HUES64 (cell line): ENCODE results near the gene MUC16. TPM values are rescaled to one million over a fixed set of nuclear protein-coding genes. Genes with fewer than 3 reads are reported as not detected.
"Not testable (repeated sequence)": the region's sequence is repeated elsewhere in the genome, so short reads cannot be mapped to it uniquely, and the experiment has no call there.

Source experiments
- H3K27ac ChIP-seq: 2 replicates; pipeline ENCODE4 v1.7.0; 2013; ENCODE audit warnings: low read depth, low read length, inconsistent platforms
- H3K27me3 ChIP-seq: 2 replicates; pipeline ENCODE4 v1.6.1; 2013; ENCODE audit warnings: mild to moderate bottlenecking, low read length; ENCODE audit not compliant: insufficient read depth
- H3K36me3 ChIP-seq: 2 replicates; pipeline ENCODE4 v1.6.1; 2013; ENCODE audit warnings: mild to moderate bottlenecking, low read length; ENCODE audit not compliant: insufficient read depth
- H3K4me1 ChIP-seq: 2 replicates; pipeline ENCODE4 v1.6.1; 2013; ENCODE audit warnings: mild to moderate bottlenecking, low read length, moderate library complexity; ENCODE audit not compliant: insufficient read depth
- H3K4me3 ChIP-seq: 2 replicates; pipeline ENCODE4 v1.5.1; 2013; ENCODE audit warnings: mild to moderate bottlenecking, low read length, moderate library complexity
- H3K9ac ChIP-seq: 2 replicates; pipeline ENCODE4 v1.6.1; 2013; ENCODE audit warnings: mild to moderate bottlenecking, low read depth, low read length
- H3K9me3 ChIP-seq: 2 replicates; pipeline ENCODE4 v1.6.1; 2013; ENCODE audit warnings: low read depth, low read length; ENCODE audit not compliant: insufficient read depth
- WGBS: fragments of 150-250, 120-280 bp; methylation state at CpG from one replicate; pipeline ENCODE4 v1.1.7; 2013; ENCODE audit warnings: missing lambda C conversion rate; 5-methylcytosine and 5-hydroxymethylcytosine counted together
- polyA plus RNA-seq, 2 experiments: library from polyadenylated mRNA; stranded (reverse); fragments of 50-300 nt; gene quantifications; one replicate each; pipeline ENCODE4 v1.2.3, GENCODE V29; 2013

The MUC16 gene
- polyA plus RNA-seq (2013, experiment 1 of 2) = 0.05 TPM
- 0.06 TPM for polyA plus RNA-seq (2013, experiment 2 of 2)

GRCh38 chr19:9009935-9010651, at the start of gene MUC16:
Gene MUC16 (minus strand): TSS chr19:9010409.
- no peak within 1 kb of the TSS for H3K9ac ChIP-seq
- peaks cover 5% of the 10 kb centered on the region; the same call in 1 of the 2 replicates for H3K9me3 ChIP-seq
- no peaks in the 10 kb centered on the region for H3K27me3 ChIP-seq
- 92% methylated on average over 19 of the region's 20 CpGs for WGBS
- no peaks in the 10 kb centered on the region for H3K4me1 ChIP-seq
- H3K4me3 ChIP-seq = no peak within 1 kb of the TSS
- no peaks in the 10 kb centered on the region for H3K36me3 ChIP-seq
- H3K27ac ChIP-seq = no peak within 1 kb of the TSS

DNA sequence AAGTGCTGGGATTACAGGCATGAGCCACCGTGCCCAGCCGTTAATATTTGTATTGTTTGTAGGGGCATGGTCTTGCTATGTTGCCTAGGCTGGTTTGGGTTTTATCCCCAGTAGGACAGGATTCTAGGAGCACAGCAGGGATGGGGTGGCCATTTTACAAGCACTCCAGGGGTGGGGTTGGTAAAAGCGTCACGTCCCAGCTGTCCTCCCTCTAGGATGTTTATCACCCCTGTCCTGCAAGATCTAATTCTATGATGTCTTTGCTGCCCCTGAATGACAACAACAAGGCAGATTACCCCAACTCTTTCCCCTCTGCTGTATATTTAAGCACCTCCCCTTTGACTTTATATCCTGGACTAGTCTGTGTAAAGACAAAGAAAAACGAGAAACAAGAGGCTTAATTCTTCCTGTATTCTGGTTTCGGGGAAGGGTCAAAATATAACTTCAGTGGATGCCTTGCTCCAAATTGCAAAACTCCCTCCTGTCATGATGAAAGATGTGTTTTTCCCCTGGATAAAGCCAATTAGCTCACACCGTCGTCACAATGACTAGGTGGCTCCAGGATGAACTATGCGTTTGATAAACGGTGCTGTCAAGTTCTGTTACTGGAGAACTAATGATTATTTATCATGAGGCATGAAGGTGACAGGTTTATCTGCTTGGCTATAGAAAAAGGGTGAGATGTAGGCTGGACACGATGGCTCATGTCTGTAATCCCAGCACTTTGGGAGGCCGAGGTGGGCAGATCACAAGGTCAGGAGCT, 48.9 kb upstream of the MUC16 start:
- Histone ChIP-seq H3K9ac (no peak overlapping the region), H3K36me3 (no peaks in the 10 kb centered on the region), H3K27me3 (no peaks in the 10 kb centered on the region), H3K4me3 (no peak overlapping the region), H3K9me3 (no peaks in the 10 kb centered on the region), H3K4me1 (peaks cover 14% of the 10 kb centered on the region), H3K27ac (no peak overlapping the region)
- WGBS = 86% methylated on average over 12 of the region's 12 CpGs

- no peaks in the 10 kb centered on the region for H3K9me3 ChIP-seq
- H3K27ac ChIP-seq = no peak overlapping the region
- WGBS = 94% methylated on average over 4 of the region's 4 CpGs
- no peaks in the 10 kb centered on the region for H3K27me3 ChIP-seq
- no peak overlapping the region for H3K4me3 ChIP-seq
- no peaks in the 10 kb centered on the region for H3K36me3 ChIP-seq
- no peak overlapping the region for H3K9ac ChIP-seq
- H3K4me1 ChIP-seq = peaks cover 16% of the 10 kb centered on the region
Observed at GRCh38 chr19:9057505-9058258, 47.5 kb upstream of the MUC16 start.

GRCh38 chr19:9056131-9056530, 45.9 kb upstream of the MUC16 start:
- H3K4me1 ChIP-seq = peaks cover 16% of the 10 kb centered on the region
- not testable (repeated sequence) for H3K4me3 ChIP-seq, H3K9me3 ChIP-seq, H3K9ac ChIP-seq, H3K27me3 ChIP-seq, H3K36me3 ChIP-seq, H3K27ac ChIP-seq
- WGBS = 98% methylated on average over 9 of the region's 9 CpGs

- Histone ChIP-seq H3K27me3 (no peaks in the 10 kb centered on the region), H3K27ac (peak overlapping the region; percentile 74), H3K4me1 (peaks cover 16% of the 10 kb centered on the region), H3K4me3 (0 out of 2 replicates have a peak overlapping the region, but pooled peaks have one; percentile 17), H3K9me3 (no peaks in the 10 kb centered on the region), H3K9ac (no peak overlapping the region), H3K36me3 (no peaks in the 10 kb centered on the region)
- 1% methylated on average over 4 of the region's 8 CpGs for WGBS
Observed at GRCh38 chr19:9054765-9055164, 44.6 kb upstream of the MUC16 start.

- Histone ChIP-seq H3K27ac (peak overlapping the region; percentile 74; the same call in 1 of the 2 replicates), H3K27me3 (no peaks in the 10 kb centered on the region), H3K4me1 (peaks cover 16% of the 10 kb centered on the region), H3K36me3 (no peaks in the 10 kb centered on the region), H3K9me3 (no peaks in the 10 kb centered on the region), H3K9ac (no peak overlapping the region), H3K4me3 (no peak overlapping the region)
- WGBS = 85% methylated on average over 8 of the region's 8 CpGs
Observed at GRCh38 chr19:9054207-9054606, 44.0 kb upstream of the MUC16 start.

GRCh38 chr19:9053674-9054073, 43.5 kb upstream of the MUC16 start:
- H3K9me3 ChIP-seq, H3K36me3 ChIP-seq, H3K4me3 ChIP-seq, H3K9ac ChIP-seq, H3K27ac ChIP-seq, H3K27me3 ChIP-seq: not testable (repeated sequence)
- 95% methylated on average over 6 of the region's 6 CpGs for WGBS
- H3K4me1 ChIP-seq = peaks cover 16% of the 10 kb centered on the region

DNA sequence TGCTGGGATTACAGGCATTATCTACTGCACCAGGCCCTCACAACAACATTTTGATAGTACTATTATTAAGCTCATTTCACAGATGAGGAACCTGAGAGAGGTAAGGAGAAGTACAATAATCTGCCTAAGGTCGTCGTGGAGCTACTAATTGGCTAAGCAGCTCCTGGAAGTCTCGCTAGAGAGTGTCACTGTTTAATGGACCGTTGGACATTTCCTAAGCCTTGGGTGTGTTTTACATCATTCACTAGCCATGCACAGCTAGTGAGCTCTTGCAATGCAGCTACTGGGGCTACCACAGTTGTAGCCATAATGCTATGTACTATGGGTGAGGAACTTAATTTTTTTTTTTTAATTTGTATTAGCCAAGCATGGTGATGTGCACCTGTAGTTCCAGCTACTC, 42.7 kb upstream of the MUC16 start:
- Histone ChIP-seq H3K9ac (no peak overlapping the region), H3K36me3 (no peaks in the 10 kb centered on the region), H3K4me1 (peaks cover 16% of the 10 kb centered on the region), H3K27ac (no peak overlapping the region), H3K27me3 (no peaks in the 10 kb centered on the region), H3K4me3 (no peak overlapping the region), H3K9me3 (no peaks in the 10 kb centered on the region)
- WGBS = 93% methylated on average over 4 of the region's 4 CpGs

DNA sequence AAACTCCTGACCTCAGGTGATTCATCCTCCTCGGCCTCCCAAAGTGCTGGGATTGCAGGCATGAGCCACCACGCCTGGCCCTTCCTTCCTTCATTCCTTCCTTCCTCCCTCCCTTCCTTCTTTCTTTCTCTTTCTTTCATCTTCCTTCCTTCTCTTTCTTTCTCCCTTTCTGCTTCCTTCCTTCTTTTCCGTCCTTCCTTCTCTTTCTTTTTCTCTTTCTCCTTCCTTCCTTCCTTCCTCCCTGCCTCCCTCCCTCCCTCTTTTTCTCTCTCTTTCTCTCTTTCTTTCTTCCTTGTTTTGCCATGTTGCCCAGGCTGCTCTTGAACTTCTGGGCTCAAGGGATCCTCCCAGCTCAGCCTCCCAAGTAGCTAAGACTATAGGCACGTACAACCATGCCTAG, 36.5 kb upstream of the MUC16 start:
- H3K9ac ChIP-seq = no peak overlapping the region
- H3K4me3 ChIP-seq = no peak overlapping the region
- H3K36me3 ChIP-seq = no peaks in the 10 kb centered on the region
- no peaks in the 10 kb centered on the region for H3K27me3 ChIP-seq
- H3K27ac ChIP-seq = no peak overlapping the region
- 77% methylated on average over 4 of the region's 4 CpGs for WGBS
- no peaks in the 10 kb centered on the region for H3K4me1 ChIP-seq
- no peaks in the 10 kb centered on the region for H3K9me3 ChIP-seq

- H3K4me3 ChIP-seq = no peak overlapping the region
- H3K27me3 ChIP-seq = no peaks in the 10 kb centered on the region
- no peak overlapping the region for H3K9ac ChIP-seq
- H3K36me3 ChIP-seq = no peaks in the 10 kb centered on the region
- no peaks in the 10 kb centered on the region for H3K4me1 ChIP-seq
- WGBS = 97% methylated on average over 3 of the region's 3 CpGs
- H3K9me3 ChIP-seq = no peaks in the 10 kb centered on the region
- no peak overlapping the region for H3K27ac ChIP-seq
Observed at GRCh38 chr19:9044449-9044848, 34.2 kb upstream of the MUC16 start.

DNA sequence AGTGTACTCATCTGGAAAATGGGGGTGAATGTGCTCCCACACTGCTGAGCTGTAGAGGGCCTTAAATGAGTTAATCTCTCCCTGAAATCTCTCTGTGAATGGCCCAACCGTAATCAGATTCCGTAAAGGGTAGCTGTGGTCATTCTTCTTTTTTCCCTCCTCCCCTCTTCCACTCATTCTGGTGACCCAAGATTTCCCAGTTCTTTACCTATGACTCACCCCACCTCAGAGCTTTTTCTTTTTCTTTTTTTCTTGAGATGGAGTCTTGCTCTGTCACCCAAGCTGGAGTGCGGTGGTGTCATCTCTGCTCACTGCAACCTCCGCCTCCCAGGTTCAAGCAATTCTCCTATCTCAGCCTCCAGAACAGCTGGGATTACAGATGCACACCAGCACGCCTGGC, 33.3 kb upstream of the MUC16 start:
- H3K27me3 ChIP-seq = no peaks in the 10 kb centered on the region
- H3K9me3 ChIP-seq = no peaks in the 10 kb centered on the region
- H3K4me3 ChIP-seq = no peak overlapping the region
- no peaks in the 10 kb centered on the region for H3K4me1 ChIP-seq
- 90% methylated on average over 5 of the region's 5 CpGs for WGBS
- H3K36me3 ChIP-seq = no peaks in the 10 kb centered on the region
- H3K9ac ChIP-seq = no peak overlapping the region
- no peak overlapping the region for H3K27ac ChIP-seq
